K562 (cell line): ENCODE data around the gene PRICKLE4. TPM values are rescaled to one million over a fixed set of nuclear protein-coding genes. Genes with fewer than 3 reads are reported as not detected.

Experiments used
- ASH1L ChIP-seq: fragments of 450-650 bp; IDR thresholded peaks from 2 replicates; pipeline ENCODE4 v1.6.1; 2018; ENCODE audit warnings: borderline replicate concordance, mild to moderate bottlenecking, low read depth; ENCODE audit not compliant: partially characterized antibody
- BRD4 ChIP-seq: fragments of 200-600 bp; sonication (generic); IDR thresholded peaks from 2 replicates; pipeline ENCODE4 v1.6.1; 2017; ENCODE audit warnings: inconsistent platforms
- CAMTA2 ChIP-seq: fragments of 250-450 bp; sonication (Bioruptor Pico); conservative IDR thresholded peaks from 2 replicates; pipeline ENCODE4 v1.5.1; 2022
- CREBBP ChIP-seq: IDR thresholded peaks from one replicate; pipeline ENCODE4 v1.6.1; 2012; ENCODE audit warnings: low read depth, mild to moderate bottlenecking, control low read depth, inconsistent platforms, low read length
- CXXC5 ChIP-seq: fragments of 250-450 bp; sonication (Bioruptor Pico); IDR thresholded peaks from 2 replicates; pipeline ENCODE4 v1.8.0; 2022; ENCODE audit warnings: inconsistent platforms, mild to moderate bottlenecking, moderate library complexity
- ELF1 ChIP-seq: fragments of 200-800 bp; sonication (Bioruptor generic); IDR thresholded peaks from 2 replicates; pipeline ENCODE4 v1.6.1; 2016; ENCODE audit warnings: missing genetic modification characterization, missing compliant biosample characterization
- ELF4 ChIP-seq: fragments of 450-650 bp; formaldehyde crosslinking; IDR thresholded peaks from 2 replicates; pipeline ENCODE4 v1.4.0; 2022; ENCODE audit warnings: missing genetic modification characterization
- HDAC2 ChIP-seq: fragments of 450-650 bp; IDR thresholded peaks from 2 replicates; pipeline ENCODE4 v1.6.1; 2016; ENCODE audit warnings: mild to moderate bottlenecking
- HES1 ChIP-seq: fragments of 450-650 bp; IDR thresholded peaks from 2 replicates; pipeline ENCODE4 v1.6.1; 2016; ENCODE audit warnings: low read depth, mild to moderate bottlenecking, moderate library complexity
- HMGN3 ChIP-seq: IDR thresholded peaks from 2 replicates; pipeline ENCODE4 v1.6.1; 2011; ENCODE audit warnings: borderline replicate concordance, low read depth, mild to moderate bottlenecking, mixed read lengths, low read length; ENCODE audit not compliant: insufficient read length; ENCODE audit errors: extremely low read depth
- KDM4B ChIP-seq, 2 experiments: fragments of 450-650 bp in 1 of 2; sonication (generic) in 1 of 2; IDR thresholded peaks; 2 replicates each; pipeline ENCODE4 v1.6.1; 2016 to 2017; ENCODE audit warnings: borderline replicate concordance in 2 of 2, antibody characterized with exemption in 1 of 2, low read depth in 1 of 2, mild to moderate bottlenecking in 1 of 2
- NFXL1 ChIP-seq: fragments of 450-650 bp; formaldehyde crosslinking; IDR thresholded peaks from 2 replicates; pipeline ENCODE4 v1.4.0; 2021; ENCODE audit warnings: mild to moderate bottlenecking
- NUFIP1 ChIP-seq: fragments of 450-650 bp; IDR thresholded peaks from 2 replicates; pipeline ENCODE4 v1.6.1; 2018; ENCODE audit not compliant: partially characterized antibody
- PHTF2 ChIP-seq: fragments of 250-450 bp; sonication (Bioruptor Pico); IDR thresholded peaks from 2 replicates; pipeline ENCODE4 v1.5.0; 2021; ENCODE audit warnings: mild to moderate bottlenecking
- PML ChIP-seq: IDR thresholded peaks from 2 replicates; pipeline ENCODE4 v1.6.1; 2012; ENCODE audit warnings: low read length, inconsistent platforms
- RFX5 ChIP-seq: IDR thresholded peaks from 2 replicates; pipeline ENCODE4 v1.6.1; 2011; ENCODE audit warnings: low read depth, mild to moderate bottlenecking, improper control_type of control experiment, low read length
- RUNX1 ChIP-seq: sonication (generic); IDR thresholded peaks from 2 replicates; pipeline ENCODE4 v1.6.1; 2016; ENCODE audit warnings: antibody characterized with exemption, low read depth
- TGIF2 ChIP-seq: sonication (generic); formaldehyde crosslinking; IDR thresholded peaks from 2 replicates; pipeline ENCODE4 v1.8.1; 2022; ENCODE audit warnings: mild to moderate bottlenecking, missing genetic modification reagents, moderate library complexity
- ZFP36 ChIP-seq: fragments of 150-350 bp; IDR thresholded peaks from 2 replicates; pipeline ENCODE4 v1.6.1; 2018; ENCODE audit warnings: low read length, low read depth; ENCODE audit not compliant: partially characterized antibody
- ZNF174 ChIP-seq: fragments of 250-450 bp; sonication (Bioruptor Pico); IDR thresholded peaks from 2 replicates; pipeline ENCODE4 v1.4.0; 2020; ENCODE audit warnings: mild to moderate bottlenecking
- ZNF518B ChIP-seq: fragments of 250-450 bp; sonication (Bioruptor Pico); IDR thresholded peaks from 2 replicates; pipeline ENCODE4 v1.5.0; 2021; ENCODE audit warnings: mild to moderate bottlenecking, moderate library complexity
- ZNF830 ChIP-seq: fragments of 250-450 bp; sonication (Bioruptor Pico); IDR thresholded peaks from 2 replicates; pipeline ENCODE4 v1.5.0; 2021; ENCODE audit warnings: mild to moderate bottlenecking
- ZZZ3 ChIP-seq: fragments of 450-650 bp; IDR thresholded peaks from 2 replicates; pipeline ENCODE4 v1.6.1; 2016; ENCODE audit warnings: antibody characterized with exemption, mild to moderate bottlenecking, moderate library complexity
- polyA plus RNA-seq, 8 experiments: library from polyadenylated mRNA; depleted of rRNA in 4 of 8; stranded (reverse) in 5 of 8; unstranded in 3 of 8; fragments of >200 nt; fragmentation: Nextera tagmentation in 2 of 8; fragmentation: Illumina TruSeq in 1 of 8; extraction: Ambion mirVana in 2 of 8; extraction: Trizol in 1 of 8; gene quantifications; 2 replicates each; pipeline versions ENCODE4 v1.2.1 to v1.2.3, GENCODE V29; 2011 to 2014; ENCODE audit warnings: inconsistent platforms in 1 of 8, missing spikeins in 1 of 8
- total RNA-seq, 7 experiments: library from RNA; depleted of rRNA in 6 of 7; stranded (reverse); fragments of >200 nt in 6 of 7; fragmentation: Illumina TruSeq in 2 of 7; extraction: Trizol in 2 of 7; gene quantifications; 2 replicates each; pipeline versions ENCODE4 v1.2.1 to v1.2.3, GENCODE V29; 2011 to 2021; ENCODE audit warnings: low replicate concordance in 1 of 7
- TF ChIP-seq, protein P1 (sequence below): fragments of 250-450 bp; sonication (Bioruptor Pico); IDR thresholded peaks from 2 replicates; pipeline ENCODE4 v1.9.0; 2021; ENCODE audit warnings: mild to moderate bottlenecking, inconsistent platforms
- TF ChIP-seq, protein P2 (sequence below): sonication (generic); formaldehyde crosslinking; IDR thresholded peaks from 2 replicates; pipeline ENCODE4 v1.8.1; 2022; ENCODE audit warnings: missing genetic modification reagents

Gene PRICKLE4
- total and polyA plus RNA-seq, 9 of the 15 experiments (the other 6 are each of a cell fraction or from before 2014, with no cell fraction given) = 0.20 to 0.32 (median 0.27) TPM; not detected in 6

- no peak for TF ChIP-seq ZNF518B (CRISPR knock-in tag)
- no peak for TF ChIP-seq PML
- no peak for TF ChIP-seq CAMTA2 (CRISPR knock-in tag)
- TF ChIP-seq HDAC2 = no peak
- no peak for TF ChIP-seq TGIF2 (CRISPR knock-in tag)
- no peak for TF ChIP-seq KDM4B (IDR thresholded peaks at IDR 0.05; ENCODE audit: borderline replicate concordance in 2 of 2, low read depth in 1 of 2)
- TF ChIP-seq NUFIP1 = no peak
- no peak for TF ChIP-seq ASH1L
- TF ChIP-seq CREBBP = no peak
- no peak for TF ChIP-seq ELF1 (tag)
- no peak for TF ChIP-seq PHTF2 (CRISPR knock-in tag)
- peak; percentile 86 for TF ChIP-seq ZFP36
- no peak for TF ChIP-seq ELF4 (CRISPR knock-in tag)
- TF ChIP-seq ZNF830 (CRISPR knock-in tag) = no peak
- TF ChIP-seq BRD4 = no peak
- no peak for TF ChIP-seq NFXL1 (CRISPR knock-in tag)
- no peak for TF ChIP-seq RFX5
- no peak for TF ChIP-seq RUNX1
- no peak for TF ChIP-seq HES1
- no peak for TF ChIP-seq ZNF174 (CRISPR knock-in tag)
- TF ChIP-seq HMGN3 = no peak
- TF ChIP-seq CXXC5 (CRISPR knock-in tag) = no peak
- no peak for TF ChIP-seq ZZZ3
- TF ChIP-seq, protein P1, sequence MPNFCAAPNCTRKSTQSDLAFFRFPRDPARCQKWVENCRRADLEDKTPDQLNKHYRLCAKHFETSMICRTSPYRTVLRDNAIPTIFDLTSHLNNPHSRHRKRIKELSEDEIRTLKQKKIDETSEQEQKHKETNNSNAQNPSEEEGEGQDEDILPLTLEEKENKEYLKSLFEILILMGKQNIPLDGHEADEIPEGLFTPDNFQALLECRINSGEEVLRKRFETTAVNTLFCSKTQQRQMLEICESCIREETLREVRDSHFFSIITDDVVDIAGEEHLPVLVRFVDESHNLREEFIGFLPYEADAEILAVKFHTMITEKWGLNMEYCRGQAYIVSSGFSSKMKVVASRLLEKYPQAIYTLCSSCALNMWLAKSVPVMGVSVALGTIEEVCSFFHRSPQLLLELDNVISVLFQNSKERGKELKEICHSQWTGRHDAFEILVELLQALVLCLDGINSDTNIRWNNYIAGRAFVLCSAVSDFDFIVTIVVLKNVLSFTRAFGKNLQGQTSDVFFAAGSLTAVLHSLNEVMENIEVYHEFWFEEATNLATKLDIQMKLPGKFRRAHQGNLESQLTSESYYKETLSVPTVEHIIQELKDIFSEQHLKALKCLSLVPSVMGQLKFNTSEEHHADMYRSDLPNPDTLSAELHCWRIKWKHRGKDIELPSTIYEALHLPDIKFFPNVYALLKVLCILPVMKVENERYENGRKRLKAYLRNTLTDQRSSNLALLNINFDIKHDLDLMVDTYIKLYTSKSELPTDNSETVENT (CRISPR knock-in tag) = no peak
- TF ChIP-seq, protein P2, sequence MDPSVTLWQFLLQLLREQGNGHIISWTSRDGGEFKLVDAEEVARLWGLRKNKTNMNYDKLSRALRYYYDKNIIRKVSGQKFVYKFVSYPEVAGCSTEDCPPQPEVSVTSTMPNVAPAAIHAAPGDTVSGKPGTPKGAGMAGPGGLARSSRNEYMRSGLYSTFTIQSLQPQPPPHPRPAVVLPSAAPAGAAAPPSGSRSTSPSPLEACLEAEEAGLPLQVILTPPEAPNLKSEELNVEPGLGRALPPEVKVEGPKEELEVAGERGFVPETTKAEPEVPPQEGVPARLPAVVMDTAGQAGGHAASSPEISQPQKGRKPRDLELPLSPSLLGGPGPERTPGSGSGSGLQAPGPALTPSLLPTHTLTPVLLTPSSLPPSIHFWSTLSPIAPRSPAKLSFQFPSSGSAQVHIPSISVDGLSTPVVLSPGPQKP (CRISPR knock-in tag) = no peak
Measured at GRCh38 chr6:41763470-41763869, 17.1 kb upstream of the PRICKLE4 start (continued).
